IPS DF 19.7 (cell line): Measurements from ENCODE around the gene LRRC1.

Experiments
- DNase-seq: peaks from one replicate; pipeline ENCODE4 v3.0.0-alpha.2; 2013; ENCODE audit warnings: low read depth, low spot score

The LRRC1 gene

GRCh38 chr6:53924277-53924676 is 129.5 kb downstream of the LRRC1 start:
- no peak for DNase-seq

GRCh38 chr6:53924821-53925422 is 130.1 kb downstream of the LRRC1 start:
- no peak for DNase-seq

DNA sequence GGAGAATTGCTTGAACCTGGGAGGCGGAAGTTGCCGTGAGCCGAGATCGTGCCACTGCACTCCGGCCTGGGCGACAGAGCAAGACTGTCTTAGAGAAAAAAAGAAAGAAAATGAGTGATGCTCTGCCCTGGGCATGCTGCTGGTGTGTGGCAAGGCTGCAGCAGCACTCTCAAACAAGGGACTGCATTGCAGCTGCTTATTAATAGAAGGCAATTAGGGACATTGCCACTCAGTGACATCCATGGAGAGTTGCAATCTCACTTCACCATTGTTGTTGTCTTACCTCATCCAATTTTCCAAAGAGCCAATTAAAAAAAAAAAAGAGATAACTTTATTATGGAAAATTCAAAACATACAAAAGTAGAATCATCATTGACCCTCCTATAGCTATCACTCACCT is 131.1 kb downstream of the LRRC1 start:
- no peak for DNase-seq

- DNase-seq: no peak
These were observed 131.7 kb downstream of the LRRC1 start for GRCh38 chr6:53926505-53926904.

GRCh38 chr6:53928641-53929040 is 133.8 kb downstream of the LRRC1 start:
- no peak for DNase-seq

GRCh38 chr6:53929041-53929820 is 134.4 kb downstream of the LRRC1 start:
- no peak for DNase-seq

- DNase-seq: no peak
These were observed 135.0 kb downstream of the LRRC1 start for GRCh38 chr6:53929821-53930120.

DNA sequence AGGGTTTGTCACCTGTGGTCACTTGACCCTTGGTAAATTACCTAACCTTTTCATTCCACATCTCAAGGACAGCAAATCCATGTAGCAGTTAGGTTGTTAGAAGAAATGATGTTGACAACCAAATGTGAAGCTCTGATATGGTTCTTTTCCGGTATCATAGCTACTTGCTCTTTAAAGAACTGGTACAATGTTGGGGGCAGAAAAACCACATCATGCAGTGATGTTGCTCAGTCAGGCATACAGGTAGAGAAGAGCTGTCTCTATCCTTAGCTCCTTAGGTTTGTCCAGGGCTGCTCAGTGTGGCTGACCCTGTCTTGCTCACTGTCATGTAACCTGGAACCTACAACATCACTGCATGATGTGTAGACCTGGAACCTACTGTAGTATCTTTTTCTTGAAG is 135.5 kb downstream of the LRRC1 start:
- DNase-seq: no peak

GRCh38 chr6:53931086-53931485 is 136.3 kb downstream of the LRRC1 start:
- no peak for DNase-seq

DNA sequence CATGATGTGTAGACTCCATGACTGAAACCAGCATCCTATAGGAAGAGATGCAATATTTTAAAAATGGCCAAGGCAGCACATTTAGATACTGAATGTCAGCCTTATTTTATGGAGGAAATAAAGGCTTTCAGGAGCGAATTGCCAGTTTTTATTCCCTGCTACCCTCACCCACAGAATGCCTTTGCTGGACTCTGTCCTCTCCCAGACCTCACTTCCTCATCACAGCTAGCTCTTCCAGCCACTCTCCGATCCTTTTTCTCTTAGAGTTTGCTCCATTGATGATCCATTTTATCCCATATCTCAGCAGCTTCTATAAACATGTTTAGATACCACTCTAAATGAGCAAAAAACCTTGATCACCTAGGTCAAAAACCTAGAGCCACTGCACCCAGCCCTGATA is 137.7 kb downstream of the LRRC1 start:
- no peak for DNase-seq

DNA sequence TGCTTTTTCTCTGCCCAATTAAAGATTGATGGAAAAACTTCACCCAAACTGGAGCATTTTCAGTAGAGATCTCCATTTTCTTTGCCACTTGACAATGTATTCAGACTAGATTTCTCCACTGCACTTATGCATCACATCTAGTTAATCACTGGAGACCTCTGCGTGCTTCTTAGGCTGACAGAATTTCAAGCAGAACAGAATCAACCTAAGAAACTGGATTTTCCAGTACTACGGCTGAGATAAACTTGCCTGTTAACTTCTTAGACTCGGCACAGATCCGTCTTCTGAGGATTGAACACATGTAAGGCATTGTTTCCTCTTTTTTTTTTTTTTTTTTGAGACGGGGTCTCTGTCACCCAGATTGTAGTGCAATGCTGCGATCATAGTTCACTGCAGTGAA is 139.2 kb downstream of the LRRC1 start:
- no peak for DNase-seq

GRCh38 chr6:53937461-53937860 is 142.7 kb downstream of the LRRC1 start:
- DNase-seq: no peak

DNA sequence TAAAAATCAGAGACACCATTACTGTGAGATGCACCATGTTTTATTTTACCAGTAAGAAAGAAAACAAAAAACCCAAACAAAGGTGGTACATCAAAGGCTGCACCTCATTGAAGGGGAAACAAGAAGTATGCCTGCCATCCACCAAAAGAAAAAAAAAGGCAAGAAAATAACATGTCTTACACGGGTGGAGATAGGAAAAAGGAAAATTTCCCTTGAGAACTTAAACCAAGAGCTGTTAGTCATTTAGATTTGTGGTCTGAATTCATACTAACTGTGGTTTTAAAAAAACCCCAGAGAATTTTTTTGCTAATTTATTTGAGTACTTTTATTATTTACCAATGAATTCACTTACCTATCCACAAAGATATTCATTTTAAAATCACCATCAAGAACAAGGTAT is 144.0 kb downstream of the LRRC1 start:
- no peak for DNase-seq

GRCh38 chr6:53939830-53940229 is 145.0 kb downstream of the LRRC1 start:
- no peak for DNase-seq

DNA sequence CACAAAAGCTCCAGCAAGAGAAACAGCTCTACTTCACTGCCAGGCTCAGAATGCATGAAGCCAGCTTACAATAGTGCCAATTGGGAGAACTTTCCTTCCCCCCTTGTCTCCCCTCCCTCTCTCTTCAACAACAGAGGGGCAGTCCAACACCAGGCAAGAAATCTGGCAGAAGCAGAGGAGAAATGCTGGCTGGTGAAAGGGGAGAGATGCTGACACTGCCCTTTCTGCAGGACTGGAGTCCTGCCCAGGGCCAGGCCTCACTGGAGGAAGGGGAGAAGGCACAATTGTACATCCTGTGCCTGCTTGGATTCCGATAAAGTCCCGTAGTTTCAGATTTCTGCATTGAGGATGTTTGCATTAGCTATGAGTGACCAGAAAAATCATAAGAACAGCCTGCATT is 148.6 kb downstream of the LRRC1 start:
- DNase-seq: no peak

- no peak for DNase-seq
These were observed 149.3 kb downstream of the LRRC1 start for GRCh38 chr6:53944091-53944490.

DNA sequence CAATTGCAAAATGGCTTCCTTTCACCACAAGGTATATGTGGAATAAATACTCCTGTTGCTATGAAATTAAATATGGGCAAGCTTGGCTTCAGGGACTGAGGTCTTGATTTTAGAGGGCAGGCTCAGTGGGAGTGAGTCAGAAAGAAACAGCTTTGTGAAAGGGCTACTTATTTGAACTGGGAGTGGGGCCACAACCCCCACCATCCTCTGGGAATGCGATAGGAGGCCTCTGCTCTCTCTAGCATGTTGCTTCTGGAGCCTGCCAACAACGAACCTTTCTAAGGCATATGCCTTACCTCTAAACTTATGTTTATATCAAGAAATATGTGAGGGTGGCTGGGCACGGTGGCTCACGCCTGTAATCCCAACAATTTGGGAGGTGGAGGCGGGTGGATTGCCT is 149.7 kb downstream of the LRRC1 start:
- no peak for DNase-seq

GRCh38 chr6:53945765-53946407 is 151.1 kb downstream of the LRRC1 start:
- DNase-seq: no peak

GRCh38 chr6:53947780-53948179 is 153.0 kb downstream of the LRRC1 start:
- DNase-seq: no peak

GRCh38 chr6:53951383-53951782 is 156.6 kb downstream of the LRRC1 start:
- no peak for DNase-seq

- peak; percentile 67 for DNase-seq
These were observed 161.4 kb downstream of the LRRC1 start for GRCh38 chr6:53956068-53956711.

- DNase-seq: no peak
These were observed 162.0 kb downstream of the LRRC1 start for GRCh38 chr6:53956804-53957203.

- DNase-seq: no peak
These were observed 164.9 kb downstream of the LRRC1 start for GRCh38 chr6:53959717-53960116.
